ENCODE results near the gene SHROOM2. TPM values are rescaled to one million over a fixed set of nuclear protein-coding genes. Genes with fewer than 3 reads are reported as not detected.
"Not testable (repeated sequence)": the region's sequence is repeated elsewhere in the genome, so short reads cannot be mapped to it uniquely, and the experiment has no call there.

The SHROOM2 gene
- total and polyA plus RNA-seq, 7 donors: 0.71 to 3.0 (median 1.8) TPM

- DNase-seq: no peak
- 83 to 88% methylated on average over 4 of the region's 4 CpGs for WGBS, 2 donors
- Histone ChIP-seq H3K9me3 (no peaks in the 10 kb centered on the region), H3K36me3 (no peaks in the 10 kb centered on the region), H3K27ac (peak overlapping the region in 1 of 4 donors; percentile 45), H3K4me1 (peaks cover 0 to 25% (median 2%) of the 10 kb centered on the region in 4 donors), H3K4me3 (no peak overlapping the region), H3K27me3 (no peaks in the 10 kb centered on the region)
- intact Hi-C loops (cut with DNase I): no loop called here
- TF ChIP-seq POLR2A (IDR thresholded peaks at IDR 0.05): no peak
- no peak for TF ChIP-seq POLR2AphosphoS5 (IDR thresholded peaks at IDR 0.05)
- TF ChIP-seq, protein P1, sequence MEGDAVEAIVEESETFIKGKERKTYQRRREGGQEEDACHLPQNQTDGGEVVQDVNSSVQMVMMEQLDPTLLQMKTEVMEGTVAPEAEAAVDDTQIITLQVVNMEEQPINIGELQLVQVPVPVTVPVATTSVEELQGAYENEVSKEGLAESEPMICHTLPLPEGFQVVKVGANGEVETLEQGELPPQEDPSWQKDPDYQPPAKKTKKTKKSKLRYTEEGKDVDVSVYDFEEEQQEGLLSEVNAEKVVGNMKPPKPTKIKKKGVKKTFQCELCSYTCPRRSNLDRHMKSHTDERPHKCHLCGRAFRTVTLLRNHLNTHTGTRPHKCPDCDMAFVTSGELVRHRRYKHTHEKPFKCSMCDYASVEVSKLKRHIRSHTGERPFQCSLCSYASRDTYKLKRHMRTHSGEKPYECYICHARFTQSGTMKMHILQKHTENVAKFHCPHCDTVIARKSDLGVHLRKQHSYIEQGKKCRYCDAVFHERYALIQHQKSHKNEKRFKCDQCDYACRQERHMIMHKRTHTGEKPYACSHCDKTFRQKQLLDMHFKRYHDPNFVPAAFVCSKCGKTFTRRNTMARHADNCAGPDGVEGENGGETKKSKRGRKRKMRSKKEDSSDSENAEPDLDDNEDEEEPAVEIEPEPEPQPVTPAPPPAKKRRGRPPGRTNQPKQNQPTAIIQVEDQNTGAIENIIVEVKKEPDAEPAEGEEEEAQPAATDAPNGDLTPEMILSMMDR (IDR thresholded peaks at IDR 0.05): no peak
- TF ChIP-seq EP300 (IDR thresholded peaks at IDR 0.05): no peak
Measured at GRCh38 chrX:9853307-9853706, 67.1 kb downstream of the SHROOM2 start.

- intact Hi-C loops (cut with DNase I): no loop called here
- no peaks in the 10 kb centered on the region for H3K27me3 ChIP-seq
- TF ChIP-seq POLR2AphosphoS5 (IDR thresholded peaks at IDR 0.05) (peak in 1 of 4 donors; percentile 35), EP300 (IDR thresholded peaks at IDR 0.05) (no peak)
- DNase-seq: peak; percentile 59
- no peaks in the 10 kb centered on the region for H3K9me3 ChIP-seq
- 68 to 81% methylated on average over 14 of the region's 14 CpGs for WGBS, 2 donors
- peaks cover 0 to 25% (median 2%) of the 10 kb centered on the region in 4 donors for H3K4me1 ChIP-seq
- H3K4me3 ChIP-seq: peak overlapping the region in 2 of 4 donors; percentile 29 to 34
- H3K36me3 ChIP-seq: no peaks in the 10 kb centered on the region
- H3K27ac ChIP-seq: peak overlapping the region in 3 of 4 donors; percentile 60 to 66 (median 63)
Measured at GRCh38 chrX:9855561-9856283, 69.5 kb downstream of the SHROOM2 start.

GRCh38 chrX:9856588-9856987 is 70.4 kb downstream of the SHROOM2 start:
- WGBS, 2 donors: 89 to 90% methylated on average over 9 of the region's 9 CpGs
- intact Hi-C loops (cut with DNase I): no loop called here
- Histone ChIP-seq H3K36me3 (no peaks in the 10 kb centered on the region), H3K9me3 (no peaks in the 10 kb centered on the region), H3K4me1 (peaks cover 0 to 25% (median 2%) of the 10 kb centered on the region in 4 donors), H3K27ac (peak overlapping the region in 3 of 4 donors; percentile 22 to 66 (median 63)), H3K4me3 (no peak overlapping the region), H3K27me3 (no peaks in the 10 kb centered on the region)
- TF ChIP-seq, protein P1 (IDR thresholded peaks at IDR 0.05): no peak
- TF ChIP-seq POLR2AphosphoS5 (IDR thresholded peaks at IDR 0.05): no peak
- no peak for TF ChIP-seq POLR2A (IDR thresholded peaks at IDR 0.05)
- no peak for TF ChIP-seq EP300 (IDR thresholded peaks at IDR 0.05)
- DNase-seq: peak; percentile 15

DNA sequence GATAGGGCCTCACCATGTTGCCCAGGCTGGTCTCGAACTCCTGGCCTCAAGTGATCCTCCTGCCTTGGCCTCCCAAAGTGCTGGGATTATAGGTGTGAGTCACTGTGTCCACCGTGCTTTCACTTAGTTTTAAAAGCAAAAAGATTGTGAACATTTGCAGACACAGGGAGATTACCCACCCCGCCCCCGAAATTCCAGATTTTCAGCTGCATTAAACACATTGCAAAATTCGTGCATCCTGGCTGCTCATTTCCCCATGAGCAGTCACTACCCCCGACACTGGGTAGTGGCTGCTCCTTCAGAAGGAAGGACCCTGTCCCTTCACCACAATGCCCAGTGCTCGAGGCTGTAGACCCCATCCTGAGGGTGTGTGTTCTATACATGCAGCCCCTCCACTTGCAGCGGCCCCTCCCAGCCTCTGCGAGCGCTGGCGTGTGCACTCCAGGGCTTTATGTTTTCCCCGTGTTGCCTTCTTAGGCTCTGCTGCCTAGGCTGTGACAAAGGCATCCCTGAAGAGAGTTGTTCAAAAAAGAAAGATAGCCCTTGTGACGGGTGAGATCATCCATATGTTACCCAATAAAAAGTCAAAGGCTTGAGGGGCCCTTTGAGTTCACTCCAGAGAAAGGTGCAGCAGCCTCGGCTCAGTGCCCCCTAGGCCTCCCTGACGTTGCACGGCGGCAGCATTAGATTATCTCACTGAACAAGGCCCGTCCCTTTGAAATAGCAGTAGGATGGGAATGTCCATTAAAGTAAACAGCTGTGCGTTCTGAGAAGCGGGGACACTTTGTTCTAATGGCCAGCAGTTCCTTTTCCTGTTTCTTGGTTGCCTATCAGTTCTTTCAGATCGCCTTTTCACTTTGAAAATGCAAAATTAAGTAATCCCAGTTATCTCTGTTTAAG is 71.6 kb downstream of the SHROOM2 start:
- H3K9me3 ChIP-seq: no peaks in the 10 kb centered on the region
- WGBS, 2 donors: 92 to 95% methylated on average over 21 of the region's 21 CpGs

GRCh38 chrX:9858684-9859083 is 72.5 kb downstream of the SHROOM2 start:
- H3K36me3 ChIP-seq; H3K9me3 ChIP-seq; intact Hi-C loops (cut with DNase I); H3K27ac ChIP-seq; H3K27me3 ChIP-seq; H3K4me3 ChIP-seq: not testable (repeated sequence)
- peaks cover 0 to 18% (median 2%) of the 10 kb centered on the region in 4 donors for H3K4me1 ChIP-seq
- DNase-seq: peak; percentile 19
- 83 to 89% methylated on average over 11 of the region's 11 CpGs for WGBS, 2 donors

More for the DNA sequence above, 71.6 kb downstream of the SHROOM2 start:
- intact Hi-C loops (cut with DNase I): no loop called here
- no peaks in the 10 kb centered on the region for H3K27me3 ChIP-seq
- H3K4me1 ChIP-seq: peaks cover 0 to 25% (median 2%) of the 10 kb centered on the region in 4 donors
- DNase-seq: peak; percentile 35
- no peak overlapping the region for H3K4me3 ChIP-seq
- no peak overlapping the region for H3K27ac ChIP-seq
- H3K36me3 ChIP-seq: no peaks in the 10 kb centered on the region
- TF ChIP-seq POLR2A (IDR thresholded peaks at IDR 0.05) (no peak), EP300 (IDR thresholded peaks at IDR 0.05) (no peak), POLR2AphosphoS5 (IDR thresholded peaks at IDR 0.05) (no peak)
- TF ChIP-seq, protein P1 (IDR thresholded peaks at IDR 0.05): no peak
